Measurements from ENCODE around the gene SETD2. TPM values are rescaled to one million over a fixed set of nuclear protein-coding genes. Genes with fewer than 3 reads are reported as not detected.

Gene SETD2
- total RNA-seq, 1 experiment from 2014 or later, result 60.8 TPM

GRCh38 chr3:46982546-46982945 is 181.4 kb downstream of the SETD2 start:
- WGBS (ENCODE audit: extremely low coverage, insufficient read length, low lambda C conversion rate), result no CpG with 5 or more reads among the region's 2 CpGs

More at GRCh38 chr3:46982546-46982945, 181.4 kb downstream of the SETD2 start:
- peaks cover 41 to 51% of the 10 kb centered on the region in 2 experiments for H3K4me1 Mint-ChIP-seq
- Histone ChIP-seq H3K79me2 (ENCODE audit: insufficient read depth, low read length) (peaks cover 4% of the 10 kb centered on the region; the same call in 1 of the 2 replicates), H3K4me2 (ENCODE audit: insufficient read depth, insufficient read length, low read length) (no peak overlapping the region), H3K18ac (ENCODE audit: insufficient read length, low read depth, low read length) (no peak overlapping the region), H4K91ac (ENCODE audit: insufficient read length, low read depth, low read length) (no peak overlapping the region), H4K8ac (replicated peaks; ENCODE audit: insufficient read length, low read depth, low read length) (no peak overlapping the region), H2BK15ac (ENCODE audit: low read depth, low read length) (no peak overlapping the region), H3K56ac (ENCODE audit: insufficient read length, low read depth, low read length) (no peak overlapping the region), H2BK20ac (ENCODE audit: low read depth, low read length, poor library complexity, severe bottlenecking) (no peak overlapping the region), H4K20me1 (ENCODE audit: control insufficient read depth, insufficient read depth, insufficient read length) (no peaks in the 10 kb centered on the region), H2AFZ (ENCODE audit: low read length) (no peak overlapping the region), H3K27me3 (ENCODE audit: insufficient read depth, low read length) (peaks cover 4% of the 10 kb centered on the region; the same call in 1 of the 2 replicates), H2BK5ac (ENCODE audit: insufficient read length, low read length) (no peak overlapping the region), H4K5ac (ENCODE audit: insufficient read length, low read depth, low read length) (no peak overlapping the region), H3K9me3 (ENCODE audit: control insufficient read depth, low read depth, low read length) (no peaks in the 10 kb centered on the region), H3K9ac (ENCODE audit: extremely low read depth, insufficient read length, low read length) (no peak overlapping the region), H2BK12ac (ENCODE audit: insufficient read length, low read depth, low read length) (no peak overlapping the region), H2BK120ac (ENCODE audit: low read depth, low read length, poor library complexity, severe bottlenecking) (no peak overlapping the region), H3K27ac (ENCODE audit: insufficient read length, low read depth, low read length) (no peak overlapping the region), H3T11ph (ENCODE audit: low read length) (no peak overlapping the region), H3K79me1 (ENCODE audit: insufficient read depth, low read depth, low read length, poor library complexity, severe bottlenecking) (no peaks in the 10 kb centered on the region), H3K23me2 (ENCODE audit: insufficient read length, low read depth, low read length, poor library complexity, severe bottlenecking) (peaks cover 6% of the 10 kb centered on the region), H3K4ac (ENCODE audit: low read depth, low read length) (no peak overlapping the region), H3K23ac (ENCODE audit: insufficient read length, low read depth, low read length) (no peak overlapping the region), H2AK5ac (ENCODE audit: insufficient read length, low read length) (no peak overlapping the region), H3K4me1 (ENCODE audit: insufficient read depth, low read length) (peaks cover 4% of the 10 kb centered on the region; the same call in 1 of the 2 replicates), H3K14ac (ENCODE audit: insufficient read depth, low read length) (no peak overlapping the region; the same call in 1 of the 2 replicates)
- peak overlapping the region in 1 of 3 experiments; percentile 85; a peak in 1 of 7 replicates for H3K27ac Mint-ChIP-seq
- H3K36me3 Mint-ChIP-seq (ENCODE audit: insufficient read depth in 1 of 3, low read depth in 3 of 3), result peaks cover 0 to 1% (median 0%) of the 10 kb centered on the region in 3 experiments; a peak in 3 of 7 replicates
- no peak for TF ChIP-seq CTCF (conservative IDR thresholded peaks at IDR 0.05)
- DNase-seq, result no peak
- no peak overlapping the region for H3K4me3 Mint-ChIP-seq
- peaks cover 3% of the 10 kb centered on the region; the same call in 1 of the 2 replicates for H3K27me3 Mint-ChIP-seq (ENCODE audit: low read depth)
- no peaks in the 10 kb centered on the region for H3K9me3 Mint-ChIP-seq

Data from H9 (cell line).